GM18873 (cell line): ENCODE results near the gene PLEKHG4B.

Source experiments
- ATAC-seq: cut with Tn5 transposase; IDR thresholded peaks from one replicate; pipeline ENCODE4 v1.9.1; 2021; ENCODE audit warnings: mild to moderate bottlenecking, moderate library complexity, moderate number of reproducible peaks; ENCODE audit not compliant: unreplicated experiment, low FRiP score

Gene PLEKHG4B

DNA sequence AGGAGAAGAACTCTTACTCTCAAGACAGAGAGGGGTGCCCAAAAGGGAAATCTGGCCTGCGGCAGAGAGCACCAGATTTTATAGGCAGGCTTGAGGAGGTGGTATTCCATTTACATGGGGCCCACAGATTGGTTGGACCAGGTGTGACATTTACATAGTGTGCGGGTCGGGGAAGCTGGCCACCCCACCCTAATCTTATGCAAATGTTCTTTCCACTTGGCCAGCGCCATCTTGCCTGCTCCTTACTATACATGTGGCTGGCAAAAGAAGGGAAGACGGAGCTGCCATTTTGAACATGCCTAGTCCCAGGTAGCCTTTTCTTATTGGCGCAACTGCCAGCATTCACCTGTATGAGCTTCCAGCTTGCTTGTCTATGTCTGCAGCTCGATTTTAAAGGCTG is 34.8 kb downstream of the PLEKHG4B start:
- ATAC-seq, result no peak

GRCh38 chr5:127886-128285 is 35.9 kb downstream of the PLEKHG4B start:
- no peak for ATAC-seq

DNA sequence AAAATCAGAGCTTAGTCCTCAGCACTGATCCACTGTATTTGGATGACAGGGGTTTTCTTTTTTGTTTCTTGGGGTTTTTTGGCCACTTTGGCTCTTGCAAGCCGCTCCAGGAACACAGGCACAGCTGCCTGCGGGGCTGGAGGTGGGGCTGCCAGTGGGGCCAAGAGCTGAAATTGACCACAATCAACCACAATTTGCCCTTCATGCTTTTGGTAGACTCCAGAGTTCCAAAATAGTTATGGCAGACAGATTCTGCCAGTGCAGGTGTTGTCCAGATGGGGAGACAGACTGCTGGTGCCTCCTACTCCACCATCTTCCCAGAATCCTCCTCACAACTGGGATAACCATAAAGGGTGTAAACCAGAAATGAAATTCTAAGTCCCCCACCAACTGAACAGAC is 36.5 kb downstream of the PLEKHG4B start:
- no peak for ATAC-seq

- no peak for ATAC-seq
These were observed 37.2 kb downstream of the PLEKHG4B start for GRCh38 chr5:129148-129547.

GRCh38 chr5:129820-130219 is 37.9 kb downstream of the PLEKHG4B start:
- ATAC-seq, result no peak

GRCh38 chr5:130601-131131 is 38.7 kb downstream of the PLEKHG4B start:
- ATAC-seq, result no peak

DNA sequence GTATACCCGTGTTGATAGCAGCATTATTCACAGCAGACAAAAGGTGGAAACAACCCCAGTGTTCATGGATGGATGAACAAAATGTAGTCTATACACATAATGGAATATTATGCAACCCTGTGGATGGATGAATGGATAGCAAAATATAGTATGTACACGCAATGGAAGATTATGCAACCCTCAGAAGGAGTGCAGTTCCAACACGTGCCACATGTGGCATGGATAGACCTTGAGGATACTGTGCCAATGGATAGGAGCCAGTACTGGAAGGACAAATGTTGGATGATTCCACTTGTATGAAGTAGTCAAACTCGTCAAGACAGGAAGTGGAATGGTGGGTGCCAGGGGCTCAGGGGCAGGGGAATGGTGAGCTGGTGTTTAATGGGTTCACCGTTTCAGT is 44.9 kb downstream of the PLEKHG4B start:
- ATAC-seq, result no peak

DNA sequence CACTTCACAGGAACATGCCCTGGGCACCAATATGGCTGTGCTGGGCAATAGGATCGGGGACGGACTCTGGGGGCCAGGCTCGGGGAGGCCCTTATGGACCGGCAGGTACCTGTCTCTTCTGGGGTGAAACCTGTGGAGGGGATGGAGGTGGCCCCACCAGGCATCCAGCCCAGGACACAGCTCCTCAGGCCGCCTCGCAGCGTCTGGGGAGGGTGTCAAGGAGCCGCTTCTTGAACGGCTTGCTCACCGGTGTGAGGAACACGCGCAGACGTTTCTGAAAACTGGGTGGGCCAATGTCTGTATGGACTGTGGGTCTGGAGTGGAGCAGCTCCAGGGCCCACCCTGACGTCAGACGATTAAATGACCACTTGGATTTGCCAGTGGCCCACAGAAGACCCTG is 45.8 kb downstream of the PLEKHG4B start:
- ATAC-seq, result no peak

DNA sequence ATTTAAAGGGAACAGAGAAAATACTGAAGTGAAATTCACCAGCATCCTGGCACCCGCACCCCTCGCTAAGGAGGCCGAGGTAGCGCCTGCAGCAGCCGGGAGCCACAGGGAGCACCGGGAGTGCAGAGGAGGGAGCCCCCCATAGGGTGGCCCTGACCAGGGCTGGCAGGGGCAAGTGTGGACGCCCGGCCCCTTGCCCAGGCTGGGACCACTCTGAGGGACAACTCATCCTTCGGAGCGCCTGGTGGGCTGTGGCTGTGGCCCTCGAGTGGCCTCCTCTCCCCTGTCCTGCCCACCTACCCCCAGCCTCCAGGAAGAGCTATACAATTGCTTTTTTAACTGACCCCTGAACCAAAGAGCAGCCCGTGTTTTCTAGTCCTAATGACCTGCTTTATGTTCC is 47.0 kb downstream of the PLEKHG4B start:
- no peak for ATAC-seq

DNA sequence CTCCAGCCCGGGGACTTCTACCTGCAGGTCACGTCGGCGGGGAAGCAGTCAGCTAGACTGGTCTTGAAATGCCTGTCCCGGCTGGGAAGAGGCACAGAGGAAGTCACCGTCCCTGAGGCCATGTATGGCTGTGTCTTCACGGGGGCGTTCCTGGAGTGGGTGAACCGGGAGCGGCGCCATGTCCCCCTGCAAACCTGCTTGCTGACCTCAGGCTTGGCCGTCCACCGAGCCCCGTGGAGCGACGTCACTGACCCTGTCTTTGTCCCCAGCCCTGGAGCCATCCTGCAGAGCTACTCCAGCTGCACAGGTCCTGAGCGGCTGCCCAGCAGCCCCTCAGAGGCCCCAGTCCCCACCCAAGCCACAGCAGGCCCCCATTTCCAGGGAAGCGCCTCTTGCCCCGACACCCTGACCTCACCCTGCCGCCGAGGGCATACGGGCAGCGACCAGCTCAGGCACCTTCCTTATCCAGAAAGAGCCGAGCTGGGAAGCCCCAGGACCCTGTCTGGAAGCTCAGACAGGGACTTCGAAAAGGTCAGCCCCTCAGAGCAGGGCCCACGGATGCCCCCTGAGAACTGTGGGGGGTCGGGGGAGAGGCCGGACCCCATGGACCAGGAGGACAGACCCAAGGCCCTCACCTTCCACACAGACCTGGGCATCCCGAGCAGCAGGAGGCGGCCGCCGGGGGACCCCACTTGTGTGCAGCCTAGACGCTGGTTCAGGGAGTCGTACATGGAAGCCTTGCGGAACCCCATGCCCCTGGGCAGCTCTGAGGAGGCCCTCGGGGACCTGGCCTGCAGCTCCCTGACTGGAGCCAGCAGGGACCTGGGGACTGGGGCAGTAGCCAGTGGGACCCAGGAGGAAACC is 47.8 kb downstream of the PLEKHG4B start:
- no peak for ATAC-seq

DNA sequence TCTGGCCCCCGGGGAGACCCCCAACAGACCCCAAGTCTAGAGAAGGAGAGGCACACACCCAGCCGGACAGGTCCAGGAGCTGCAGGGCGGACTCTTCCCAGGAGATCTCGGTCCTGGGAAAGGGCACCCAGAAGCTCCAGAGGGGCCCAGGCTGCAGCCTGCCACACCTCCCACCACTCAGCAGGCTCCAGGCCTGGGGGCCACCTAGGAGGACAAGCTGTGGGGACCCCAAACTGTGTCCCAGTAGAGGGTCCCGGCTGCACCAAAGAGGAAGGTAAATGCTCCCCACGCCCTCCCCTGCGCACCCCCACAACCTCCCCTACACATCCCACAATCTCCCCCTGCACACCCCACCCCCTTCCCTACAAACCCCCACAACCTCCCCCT is 48.5 kb downstream of the PLEKHG4B start:
- no peak for ATAC-seq

- no peak for ATAC-seq
These were observed 49.2 kb downstream of the PLEKHG4B start for GRCh38 chr5:141211-141610.

- no peak for ATAC-seq
These were observed 49.8 kb downstream of the PLEKHG4B start for GRCh38 chr5:141761-142160.

DNA sequence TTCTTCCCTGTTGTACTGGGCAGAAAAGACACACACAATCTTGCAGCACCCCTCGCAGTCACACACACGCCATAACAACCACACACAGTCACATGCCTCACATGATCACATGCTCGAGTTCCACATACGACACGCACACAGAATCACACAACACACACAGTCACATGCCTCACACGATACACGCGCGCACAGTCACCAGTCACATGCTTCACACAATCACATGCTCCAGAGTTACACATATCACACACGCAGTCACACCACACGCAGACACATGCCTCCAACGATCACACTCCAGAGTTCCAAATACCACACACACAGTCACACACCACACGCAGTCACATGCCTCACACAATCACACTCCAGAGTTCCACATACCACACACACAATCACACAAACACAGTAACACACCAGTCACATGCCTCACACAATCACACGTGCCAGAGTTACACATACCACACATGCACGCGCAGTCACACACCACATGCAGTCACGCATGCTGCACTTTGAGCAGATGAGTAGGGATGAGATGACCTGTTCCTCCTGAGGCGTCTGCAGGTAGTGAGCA is 50.4 kb downstream of the PLEKHG4B start:
- ATAC-seq, result no peak

DNA sequence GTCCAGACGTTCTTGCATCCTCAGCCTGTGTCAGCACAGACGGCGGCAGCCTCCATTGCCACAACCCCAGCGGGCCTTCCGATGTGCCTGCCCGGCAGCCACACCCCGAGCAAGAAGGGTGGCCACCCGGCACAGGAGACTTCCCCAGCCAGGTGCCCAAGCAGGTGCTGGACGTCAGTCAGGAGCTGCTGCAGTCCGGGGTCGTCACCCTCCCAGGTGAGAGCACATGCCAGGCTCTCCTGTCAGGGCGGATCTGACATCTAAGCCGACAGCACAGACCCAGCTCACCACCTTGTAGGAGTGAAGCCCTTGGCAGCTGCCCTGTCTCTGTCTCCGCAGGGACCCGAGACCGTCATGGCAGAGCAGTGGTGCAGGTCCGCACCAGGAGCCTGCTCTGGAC is 51.1 kb downstream of the PLEKHG4B start:
- ATAC-seq, result no peak

DNA sequence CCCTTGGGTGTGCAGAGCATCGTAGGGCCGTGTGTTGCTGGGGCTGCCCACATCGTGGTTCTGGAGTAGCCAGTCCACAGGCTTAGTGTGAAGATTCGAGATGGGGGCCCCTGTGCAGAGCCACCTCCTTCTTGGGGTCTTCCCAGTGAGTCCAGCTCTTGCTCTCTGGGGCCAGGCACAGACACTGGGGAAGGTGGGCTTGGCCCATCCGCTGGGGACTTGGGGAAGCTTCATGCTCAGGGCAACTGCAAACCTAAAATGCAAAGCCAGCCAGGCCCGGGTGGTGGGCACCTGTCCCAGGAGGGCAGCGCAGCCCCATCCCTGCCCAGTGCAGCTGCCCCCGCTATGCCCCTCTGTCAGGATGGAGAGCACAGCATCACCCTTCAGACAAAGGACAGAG is 53.0 kb downstream of the PLEKHG4B start:
- ATAC-seq, result no peak

GRCh38 chr5:145585-146323 is 53.8 kb downstream of the PLEKHG4B start:
- no peak for ATAC-seq

GRCh38 chr5:147751-148150 is 55.8 kb downstream of the PLEKHG4B start:
- no peak for ATAC-seq

DNA sequence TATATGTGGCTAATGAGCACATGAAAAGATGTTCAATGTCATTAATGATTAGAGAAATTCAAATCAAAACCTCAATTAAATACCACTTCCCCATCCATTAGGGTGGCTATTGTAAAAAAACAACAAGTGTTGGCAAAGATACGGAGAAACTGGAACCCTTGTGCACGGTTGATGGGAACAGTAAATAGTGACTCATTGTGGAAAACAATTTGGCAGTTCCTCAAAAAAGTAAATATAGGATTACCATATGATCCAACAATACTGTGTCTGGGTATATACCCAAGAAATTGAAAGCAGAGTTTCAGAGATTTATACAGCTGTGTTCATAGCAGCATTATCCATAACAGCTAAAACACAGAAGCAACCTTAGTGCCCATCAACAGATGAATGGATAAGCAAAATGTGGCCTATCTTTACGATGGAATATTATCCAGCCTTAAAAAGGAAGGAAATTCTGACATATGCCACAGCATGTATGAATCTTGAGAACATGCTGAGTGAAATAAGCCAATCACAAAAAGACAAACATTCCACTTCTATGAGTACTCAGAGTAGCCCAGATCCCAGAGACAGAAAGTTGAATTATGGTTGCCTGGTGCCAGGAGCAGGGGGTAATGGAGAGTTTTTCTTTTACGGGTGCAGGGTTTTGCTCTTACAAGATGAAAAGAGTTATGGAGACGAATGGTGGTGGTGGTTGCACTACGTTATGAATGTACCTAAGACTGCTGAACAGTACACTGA is 57.9 kb downstream of the PLEKHG4B start:
- no peak for ATAC-seq

DNA sequence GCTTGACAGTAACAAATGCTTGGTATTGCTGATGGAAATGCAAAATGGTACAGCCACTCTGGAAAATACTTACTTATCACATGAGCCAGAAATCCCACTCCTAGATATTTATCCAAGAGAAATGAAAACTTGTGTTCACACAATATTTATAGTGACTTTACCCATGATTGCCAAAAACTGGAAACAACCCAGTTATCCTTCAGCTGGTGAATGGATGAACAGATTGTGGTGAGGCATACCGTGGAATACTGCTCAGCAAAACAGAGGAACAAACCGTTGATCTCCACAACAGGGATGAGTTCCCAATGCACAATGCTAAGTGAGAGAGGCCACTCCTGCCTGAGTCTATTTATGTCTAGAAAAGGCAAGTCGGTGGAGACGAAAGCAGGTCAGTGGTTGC is 58.8 kb downstream of the PLEKHG4B start:
- no peak for ATAC-seq

DNA sequence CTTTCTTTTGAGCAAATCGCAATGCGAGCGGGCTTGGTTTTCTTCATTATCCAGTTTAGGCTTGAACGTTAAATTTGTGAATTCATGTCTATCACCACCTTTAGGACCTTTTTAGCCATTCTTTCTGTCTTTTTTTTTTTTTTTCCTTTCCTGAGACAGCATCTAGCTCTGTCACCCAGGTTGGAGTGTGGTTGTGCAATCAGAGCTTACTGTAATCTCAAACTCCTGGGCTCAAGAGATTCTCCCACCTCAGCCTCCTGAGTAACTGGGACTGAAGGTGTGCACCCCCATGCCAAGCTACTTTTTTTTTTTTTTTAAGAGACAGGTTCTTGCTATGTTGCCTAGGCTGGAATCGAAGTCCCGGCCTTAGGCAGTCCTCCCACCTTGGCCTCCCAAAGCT is 60.1 kb downstream of the PLEKHG4B start:
- no peak for ATAC-seq
